Left ventricle myocardium superior (tissue), 1 donor: Measurements from ENCODE around the gene MET. TPM values are rescaled to one million over a fixed set of nuclear protein-coding genes. Genes with fewer than 3 reads are reported as not detected.
A peak's percentile ranks its signal among the peaks of the same experiment; 100 is the strongest.
"Not testable (repeated sequence)": the region's sequence is repeated elsewhere in the genome, so short reads cannot be mapped to it uniquely, and the experiment has no call there.

Source experiments
- ATAC-seq: fragments of 200-7000 bp; cut with Tn5 transposase; one replicate; pipeline ENCODE4 v1.9.1; 2020; ENCODE audit warnings: mild to moderate bottlenecking, moderate library complexity
- DNase-seq: peaks from one replicate; pipeline ENCODE4 v3.0.0-alpha.2; 2020
- intact Hi-C: fragments of 100-400 bp; cut with micrococcal nuclease; formaldehyde crosslinking; loops from one replicate; pipeline ENCODE4 v1.11.0; 2022
- total RNA-seq: library from RNA; stranded (reverse); fragmentation: NEBNext Ultra II Directional; extraction: Animal tissue kit (Norgen Biotek cat#: 25700); gene quantifications from one replicate; pipeline ENCODE4 v1.2.1, GENCODE V29; 2021
- donor health status: DM: no; HTN: yes; CAD: no; lungs with severe emphysema.

MET gene
- total RNA-seq, 1 donor from 2014 or later, result 20.0 TPM

GRCh38 chr7:116715077-116715476 lies 43.1 kb downstream of the MET start:
- intact Hi-C loops, result no loop called here
- DNase-seq (no peak), ATAC-seq (no peak)

GRCh38 chr7:116717137-116717536 lies 45.1 kb downstream of the MET start:
- no peak for ATAC-seq
- intact Hi-C loops, result no loop called here
- no peak for DNase-seq

- ATAC-seq, DNase-seq, intact Hi-C loops: not testable (repeated sequence)
These were observed 52.0 kb downstream of the MET start for GRCh38 chr7:116723959-116724529.

- ATAC-seq, result no peak
- no peak for DNase-seq
- intact Hi-C loops, result no loop called here
These were observed 52.7 kb downstream of the MET start for GRCh38 chr7:116724560-116725231.

- DNase-seq, result no peak
- no peak for ATAC-seq
- intact Hi-C loops, result no loop called here
These were observed 54.2 kb downstream of the MET start for GRCh38 chr7:116726149-116726548.

- intact Hi-C loops, result no loop called here
- DNase-seq, result no peak
- ATAC-seq, result peak; percentile 55
These were observed 54.9 kb downstream of the MET start for GRCh38 chr7:116726713-116727431.

- peak; percentile 14 for ATAC-seq
- DNase-seq, result no peak
- intact Hi-C loops, result no loop called here
These were observed 55.5 kb downstream of the MET start for GRCh38 chr7:116727432-116728009.

GRCh38 chr7:116728413-116728812 lies 56.4 kb downstream of the MET start:
- intact Hi-C loops, result no loop called here
- ATAC-seq (no peak), DNase-seq (no peak)

GRCh38 chr7:116730097-116731022 lies 58.4 kb downstream of the MET start:
- ATAC-seq, result no peak
- intact Hi-C loops, result no loop called here

GRCh38 chr7:116731023-116731395 lies 59.0 kb downstream of the MET start:
- intact Hi-C loops, result no loop called here

More at GRCh38 chr7:116730097-116731022, 58.4 kb downstream of the MET start:
- no peak for DNase-seq

GRCh38 chr7:116731445-116732335 lies 59.7 kb downstream of the MET start:
- DNase-seq (no peak), ATAC-seq (no peak)
- intact Hi-C loops, result no loop called here

More at GRCh38 chr7:116731023-116731395, 59.0 kb downstream of the MET start:
- DNase-seq (no peak), ATAC-seq (no peak)

GRCh38 chr7:116732788-116733694 lies 61.0 kb downstream of the MET start:
- intact Hi-C loops, result no loop called here
- ATAC-seq, result no peak
- DNase-seq, result no peak

GRCh38 chr7:116733924-116734580 lies 62.1 kb downstream of the MET start:
- intact Hi-C loops, result no loop called here
- no peak for ATAC-seq
- DNase-seq, result no peak

- intact Hi-C loops, result no loop called here
- DNase-seq, result no peak
These were observed 62.7 kb downstream of the MET start for GRCh38 chr7:116734710-116735109.

GRCh38 chr7:116736927-116737715 lies 65.1 kb downstream of the MET start:
- ATAC-seq (no peak), DNase-seq (no peak)
- intact Hi-C loops, result no loop called here

More at GRCh38 chr7:116734710-116735109, 62.7 kb downstream of the MET start:
- no peak for ATAC-seq

- DNase-seq (no peak), ATAC-seq (no peak)
- intact Hi-C loops, result no loop called here
These were observed 66.4 kb downstream of the MET start for GRCh38 chr7:116738378-116738777.
